ENCODE measurements around the gene PIP5K1A.
"Not testable (repeated sequence)": the region's sequence is repeated elsewhere in the genome, so short reads cannot be mapped to it uniquely, and the experiment has no call there.

PIP5K1A gene

GRCh38 chr1:151198254-151199127 is at the start of gene PIP5K1A:
Gene PIP5K1A, plus strand, starts transcription at chr1:151198552. Its CDS starts 445 bp downstream, at chr1:151198997.
- peak; percentile 81 for DNase-seq

GRCh38 chr1:151156515-151156819 is 41.9 kb upstream of the PIP5K1A start, which contains the start of gene TNFAIP8L2:
Gene TNFAIP8L2, plus strand, starts transcription at chr1:151156649. Its CDS starts 2,049 bp downstream, at chr1:151158698.
- DNase-seq = no peak

GRCh38 chr1:151157067-151157531 is 41.3 kb upstream of the PIP5K1A start:
- DNase-seq = no peak

- DNase-seq = no peak
Measured at GRCh38 chr1:151158326-151158725, 40.0 kb upstream of the PIP5K1A start.

GRCh38 chr1:151158751-151159251 is 39.6 kb upstream of the PIP5K1A start:
- no peak for DNase-seq

- DNase-seq = no peak
Measured at GRCh38 chr1:151159373-151159772, 39.0 kb upstream of the PIP5K1A start.

GRCh38 chr1:151164732-151165280 is 33.5 kb upstream of the PIP5K1A start:
- no peak for DNase-seq

GRCh38 chr1:151165281-151165737 is 33.0 kb upstream of the PIP5K1A start:
- no peak for DNase-seq

- peak; percentile 85 for DNase-seq
Measured at GRCh38 chr1:151165738-151166504, 32.4 kb upstream of the PIP5K1A start, which contains the start of the genes LYSMD1 and SCNM1. Gene LYSMD1, minus strand, starts transcription at chr1:151165902. Its CDS starts 644 bp downstream, at chr1:151165258. Gene SCNM1, plus strand, starts transcription at chr1:151166144. Its CDS starts 9 bp downstream, at chr1:151166153.

GRCh38 chr1:151166505-151166956 is 31.8 kb upstream of the PIP5K1A start:
- no peak for DNase-seq

GRCh38 chr1:151167116-151167515 is 31.2 kb upstream of the PIP5K1A start:
- DNase-seq = no peak

- DNase-seq = no peak
Measured at GRCh38 chr1:151171190-151171589, 27.2 kb upstream of the PIP5K1A start.

- no peak for DNase-seq
Measured at GRCh38 chr1:151175041-151175741, 23.2 kb upstream of the PIP5K1A start.

- no peak for DNase-seq
Measured at GRCh38 chr1:151175863-151176262, 22.5 kb upstream of the PIP5K1A start, which contains the start of gene TMOD4. Gene TMOD4, minus strand, starts transcription at chr1:151175981. Its CDS starts 1,106 bp downstream, at chr1:151174875.

- no peak for DNase-seq
Measured at GRCh38 chr1:151176514-151177045, 21.8 kb upstream of the PIP5K1A start.

- DNase-seq = no peak
Measured at GRCh38 chr1:151184211-151184610, 14.1 kb upstream of the PIP5K1A start.

- DNase-seq = no peak
Measured at GRCh38 chr1:151187205-151187604, 11.1 kb upstream of the PIP5K1A start.

- DNase-seq = not testable (repeated sequence)
Measured at GRCh38 chr1:151188667-151189066, 9.7 kb upstream of the PIP5K1A start.

GRCh38 chr1:151189637-151190445 is 8.5 kb upstream of the PIP5K1A start, which contains the start of gene VPS72:
Gene VPS72, minus strand, starts transcription at chr1:151190197. Its CDS starts 76 bp downstream, at chr1:151190121.
- peak; percentile 32 for DNase-seq

GRCh38 chr1:151192047-151192446 is 6.3 kb upstream of the PIP5K1A start:
- DNase-seq = no peak

GRCh38 chr1:151193304-151193703 is 5.0 kb upstream of the PIP5K1A start:
- no peak for DNase-seq
